HEK293T (cell line): ENCODE results near the gene VSIR.

ENCODE experiments used
- ARNT ChIP-seq: fragments of 450-650 bp; IDR thresholded peaks from 2 replicates; pipeline ENCODE4 v1.6.1; 2017; ENCODE audit warnings: mild to moderate bottlenecking
- BHLHE40 ChIP-seq: fragments of 450-650 bp; IDR thresholded peaks from 2 replicates; pipeline ENCODE4 v1.6.1; 2016; ENCODE audit warnings: mild to moderate bottlenecking, moderate library complexity, borderline replicate concordance
- ELF4 ChIP-seq: fragments of 450-650 bp; IDR thresholded peaks from 2 replicates; pipeline ENCODE4 v1.6.1; 2017; ENCODE audit warnings: antibody characterized with exemption
- FOXA1 ChIP-seq: fragments of 450-650 bp; IDR thresholded peaks from 2 replicates; pipeline ENCODE4 v1.6.1; 2016; ENCODE audit warnings: mild to moderate bottlenecking
- FOXK2 ChIP-seq: fragments of 450-650 bp; IDR thresholded peaks from 2 replicates; pipeline ENCODE4 v1.6.1; 2016; ENCODE audit warnings: mild to moderate bottlenecking
- FOXM1 ChIP-seq: fragments of 450-650 bp; IDR thresholded peaks from 2 replicates; pipeline ENCODE4 v1.6.1; 2017; ENCODE audit warnings: mild to moderate bottlenecking, borderline replicate concordance
- LEF1 ChIP-seq: fragments of 450-650 bp; IDR thresholded peaks from 2 replicates; pipeline ENCODE4 v1.6.1; 2017; ENCODE audit warnings: mild to moderate bottlenecking, borderline replicate concordance
- NFRKB ChIP-seq: fragments of 450-650 bp; IDR thresholded peaks from 2 replicates; pipeline ENCODE4 v1.6.1; 2016; ENCODE audit warnings: mild to moderate bottlenecking, moderate library complexity
- PKNOX1 ChIP-seq: fragments of 450-650 bp; IDR thresholded peaks from 2 replicates; pipeline ENCODE4 v1.6.1; 2016
- SP1 ChIP-seq: fragments of 450-650 bp; IDR thresholded peaks from 2 replicates; pipeline ENCODE4 v1.6.1; 2017
- ZNF384 ChIP-seq: fragments of 450-650 bp; IDR thresholded peaks from 2 replicates; pipeline ENCODE4 v1.6.1; 2016

- TF ChIP-seq LEF1 (no peak), PKNOX1 (no peak), BHLHE40 (no peak), ARNT (no peak), ELF4 (no peak), FOXM1 (no peak), FOXA1 (no peak), FOXK2 (no peak), ZNF384 (no peak), SP1 (no peak), NFRKB (no peak)
Observed at GRCh38 chr10:71801361-71801760, 28.0 kb upstream of the VSIR start.
